Posterior vena cava (tissue), 2 donors: ENCODE data around the gene IGSF3. TPM values are rescaled to one million over a fixed set of nuclear protein-coding genes. Genes with fewer than 3 reads are reported as not detected.
"Not testable (repeated sequence)": the region's sequence is repeated elsewhere in the genome, so short reads cannot be mapped to it uniquely, and the experiment has no call there.

Source experiments
- DNase-seq: peaks from one replicate; pipeline ENCODE4 v3.0.0-alpha.2; 2020; ENCODE audit warnings: low spot score
- intact Hi-C, 2 donors: fragments of 100-400 bp; cut with DNase I; formaldehyde crosslinking; loops; one replicate each; pipeline versions ENCODE4 v1.14.1 to v1.14.2; 2022 to 2023
- total RNA-seq, 2 donors: library from RNA; stranded (reverse); fragmentation: NEBNext Ultra II Directional; extraction: Animal tissue kit (Norgen Biotek cat#: 25700); gene quantifications; one replicate each; pipeline ENCODE4 v1.2.1, GENCODE V29; 2021
- donor health status: DM: yes; HTN: yes; CAD: no.
- donor health status: DM: yes; HTN: yes; CAD: no.

IGSF3 gene
- total RNA-seq, 2 donors from 2014 or later: 2.2 to 3.0 TPM

GRCh38 chr1:116642311-116643280 lies 24.9 kb downstream of the IGSF3 start:
- intact Hi-C loops, DNase-seq: not testable (repeated sequence)

GRCh38 chr1:116637583-116637982 lies 29.9 kb downstream of the IGSF3 start:
- DNase-seq, intact Hi-C loops: not testable (repeated sequence)

- DNase-seq, intact Hi-C loops: not testable (repeated sequence)
These were observed 30.9 kb downstream of the IGSF3 start for GRCh38 chr1:116636584-116636983.

- DNase-seq: not testable (repeated sequence)
- intact Hi-C loops: loop anchor here in 1 of 2 donors (5.0 kb wide), 1 partner anchor 483 kb away; no protein-coding TSS in a partner anchor
These were observed 33.1 kb downstream of the IGSF3 start for GRCh38 chr1:116634386-116634785.

- DNase-seq: not testable (repeated sequence)
These were observed 35.3 kb downstream of the IGSF3 start for GRCh38 chr1:116631996-116632925.

GRCh38 chr1:116631554-116631953 lies 36.0 kb downstream of the IGSF3 start:
- intact Hi-C loops: loop anchor here in 1 of 2 donors (5.0 kb wide), 1 partner anchor 486 kb away; no protein-coding TSS in a partner anchor
- peak; percentile 13 for DNase-seq

More at GRCh38 chr1:116631996-116632925, 35.3 kb downstream of the IGSF3 start:
- intact Hi-C loops: loop anchor here in 1 of 2 donors (5.0 kb wide), 1 partner anchor 485 kb away; no protein-coding TSS in a partner anchor

GRCh38 chr1:116630057-116630456 lies 37.5 kb downstream of the IGSF3 start:
- DNase-seq: not testable (repeated sequence)
- intact Hi-C loops: loop anchor here in 1 of 2 donors (5.0 kb wide), 1 partner anchor 487 kb away; no protein-coding TSS in a partner anchor

- intact Hi-C loops: not testable (repeated sequence)
These were observed 38.1 kb downstream of the IGSF3 start for GRCh38 chr1:116629441-116629840.

GRCh38 chr1:116628448-116628847 lies 39.1 kb downstream of the IGSF3 start:
- intact Hi-C loops: no loop called here
- peak; percentile 25 for DNase-seq

More at GRCh38 chr1:116629441-116629840, 38.1 kb downstream of the IGSF3 start:
- DNase-seq: not testable (repeated sequence)

- DNase-seq: peak; percentile 68
- intact Hi-C loops: not testable (repeated sequence)
These were observed 40.2 kb downstream of the IGSF3 start for GRCh38 chr1:116627357-116627756.

- intact Hi-C loops, DNase-seq: not testable (repeated sequence)
These were observed 40.6 kb downstream of the IGSF3 start for GRCh38 chr1:116626915-116627314.

- intact Hi-C loops, DNase-seq: not testable (repeated sequence)
These were observed 42.4 kb downstream of the IGSF3 start for GRCh38 chr1:116625155-116625554.

GRCh38 chr1:116624040-116624439 lies 43.5 kb downstream of the IGSF3 start:
- DNase-seq: no peak
- intact Hi-C loops: no loop called here

- intact Hi-C loops, DNase-seq: not testable (repeated sequence)
These were observed 45.0 kb downstream of the IGSF3 start for GRCh38 chr1:116622496-116622895.

- DNase-seq, intact Hi-C loops: not testable (repeated sequence)
These were observed 45.8 kb downstream of the IGSF3 start for GRCh38 chr1:116621756-116622155.

GRCh38 chr1:116620392-116620791 lies 47.1 kb downstream of the IGSF3 start:
- DNase-seq, intact Hi-C loops: not testable (repeated sequence)

- DNase-seq, intact Hi-C loops: not testable (repeated sequence)
These were observed 48.4 kb downstream of the IGSF3 start for GRCh38 chr1:116619106-116619505.

- intact Hi-C loops: not testable (repeated sequence)
These were observed 49.7 kb downstream of the IGSF3 start for GRCh38 chr1:116617808-116618207.

GRCh38 chr1:116613825-116614224 lies 53.7 kb downstream of the IGSF3 start:
- intact Hi-C loops, DNase-seq: not testable (repeated sequence)

More at GRCh38 chr1:116617808-116618207, 49.7 kb downstream of the IGSF3 start:
- not testable (repeated sequence) for DNase-seq
